Bronchial epithelial cell (primary cell): ENCODE measurements around the gene SMTNL1. TPM values are rescaled to one million over a fixed set of nuclear protein-coding genes. Genes with fewer than 3 reads are reported as not detected.

Experiments used
- DNase-seq: peaks from one replicate; pipeline ENCODE4 v3.0.0-alpha.2; 2010; ENCODE audit warnings: low read depth
- FAIRE-seq: peaks from 2 replicates; lab custom pipeline; 2011; peaks lifted over from hg19 to GRCh38; lab: Jason Lieb, UNC
- H3K27me3 ChIP-seq: 2 replicates; pipeline ENCODE4 v1.5.1; 2011; ENCODE audit warnings: low read length; ENCODE audit not compliant: control insufficient read depth, insufficient read depth
- H3K36me3 ChIP-seq: 2 replicates; pipeline ENCODE4 v1.5.1; 2011; ENCODE audit warnings: low read length; ENCODE audit not compliant: control insufficient read depth, insufficient read depth
- H3K4me3 ChIP-seq: 2 replicates; pipeline ENCODE4 v1.5.1; 2011; ENCODE audit warnings: mild to moderate bottlenecking, low read depth, low read length, control low read depth
- CTCF ChIP-seq: IDR thresholded peaks from 2 replicates; pipeline ENCODE4 v1.5.1; 2011; ENCODE audit warnings: mild to moderate bottlenecking, moderate library complexity, low read length, control low read depth, inconsistent platforms; ENCODE audit not compliant: insufficient read depth, severe bottlenecking
- total RNA-seq: library from RNA; depleted of rRNA; stranded (reverse); fragments of >200 nt; gene quantifications from 2 replicates; pipeline ENCODE4 v1.2.1, GENCODE V29; 2014

SMTNL1 gene
- total RNA-seq, 1 donor from 2014 or later, result not detected

- H3K36me3 ChIP-seq, result no peaks in the 10 kb centered on the region
- H3K27me3 ChIP-seq, result no peaks in the 10 kb centered on the region
- H3K4me3 ChIP-seq, result no peak overlapping the region
- DNase-seq (no peak), FAIRE-seq (no peak)
- no peak for TF ChIP-seq CTCF
These were observed 16.3 kb upstream of the SMTNL1 start for GRCh38 chr11:57521116-57521515.

GRCh38 chr11:57523419-57523818, 14.0 kb upstream of the SMTNL1 start:
- no peak overlapping the region for H3K4me3 ChIP-seq
- DNase-seq (no peak), FAIRE-seq (no peak)

GRCh38 chr11:57527056-57527631, 10.3 kb upstream of the SMTNL1 start:
- FAIRE-seq (no peak), DNase-seq (peak; percentile 47)
- no peaks in the 10 kb centered on the region for H3K27me3 ChIP-seq
- TF ChIP-seq CTCF, result peak; percentile 75
- peaks cover 2% of the 10 kb centered on the region for H3K36me3 ChIP-seq
- H3K4me3 ChIP-seq, result no peak overlapping the region

More at GRCh38 chr11:57523419-57523818, 14.0 kb upstream of the SMTNL1 start:
- no peak for TF ChIP-seq CTCF
- Histone ChIP-seq H3K36me3 (peaks cover 2% of the 10 kb centered on the region), H3K27me3 (no peaks in the 10 kb centered on the region)

- H3K4me3 ChIP-seq, result no peak overlapping the region
- H3K36me3 ChIP-seq, result peaks cover 2% of the 10 kb centered on the region
- H3K27me3 ChIP-seq, result no peaks in the 10 kb centered on the region
- no peak for TF ChIP-seq CTCF
- DNase-seq, result peak; percentile 33
- no peak for FAIRE-seq
These were observed 8.4 kb upstream of the SMTNL1 start for GRCh38 chr11:57529012-57529411.

GRCh38 chr11:57530215-57530595, 7.2 kb upstream of the SMTNL1 start:
- no peak for TF ChIP-seq CTCF
- DNase-seq (no peak), FAIRE-seq (no peak)
- Histone ChIP-seq H3K36me3 (peaks cover 2% of the 10 kb centered on the region), H3K27me3 (no peaks in the 10 kb centered on the region), H3K4me3 (peak overlapping the region; percentile 52)
